GM18520 (cell line): ENCODE data around the gene GIMAP4.
"Not testable (repeated sequence)": the region's sequence is repeated elsewhere in the genome, so short reads cannot be mapped to it uniquely, and the experiment has no call there.

Experiments
- ATAC-seq: cut with Tn5 transposase; IDR thresholded peaks from one replicate; pipeline ENCODE4 v1.9.1; 2021; ENCODE audit not compliant: unreplicated experiment

The GIMAP4 gene

GRCh38 chr7:150567169-150567568 lies at the start of gene GIMAP4:
Gene GIMAP4 (plus strand): TSS chr7:150567390. CDS start chr7:150569902, 2,512 bp downstream.
- no peak for ATAC-seq

GRCh38 chr7:150519310-150519709 lies 47.9 kb upstream of the GIMAP4 start:
- ATAC-seq, result no peak

DNA sequence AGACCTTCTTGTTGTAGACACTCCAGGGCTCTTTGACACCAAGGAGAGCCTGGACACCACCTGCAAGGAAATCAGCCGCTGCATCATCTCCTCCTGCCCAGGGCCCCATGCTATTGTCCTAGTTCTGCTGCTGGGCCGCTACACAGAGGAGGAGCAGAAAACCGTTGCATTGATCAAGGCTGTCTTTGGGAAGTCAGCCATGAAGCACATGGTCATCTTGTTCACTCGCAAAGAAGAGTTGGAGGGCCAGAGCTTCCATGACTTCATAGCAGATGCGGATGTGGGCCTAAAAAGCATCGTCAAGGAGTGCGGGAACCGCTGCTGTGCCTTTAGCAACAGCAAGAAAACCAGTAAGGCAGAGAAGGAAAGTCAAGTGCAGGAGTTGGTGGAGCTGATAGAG lies 47.0 kb upstream of the GIMAP4 start:
- no peak for ATAC-seq

DNA sequence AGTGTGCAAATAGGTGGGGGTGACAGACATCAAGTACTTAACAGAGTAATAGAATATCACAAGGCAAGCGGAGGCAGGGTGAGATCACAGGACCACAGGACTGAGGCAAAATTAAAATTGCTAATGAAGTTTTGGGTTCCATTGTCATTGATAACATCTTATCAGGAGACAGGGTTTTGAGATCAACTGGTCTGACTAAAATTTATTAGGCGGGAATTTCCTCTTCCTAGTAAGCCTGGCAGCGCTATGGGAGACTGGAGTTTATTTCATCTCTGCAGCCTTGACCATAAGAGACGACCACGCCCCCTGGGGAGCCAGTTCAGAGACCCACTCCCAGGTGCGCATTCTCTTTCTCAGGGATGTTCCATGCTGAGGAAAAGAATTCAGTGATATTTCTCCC lies 44.3 kb upstream of the GIMAP4 start:
- not testable (repeated sequence) for ATAC-seq

DNA sequence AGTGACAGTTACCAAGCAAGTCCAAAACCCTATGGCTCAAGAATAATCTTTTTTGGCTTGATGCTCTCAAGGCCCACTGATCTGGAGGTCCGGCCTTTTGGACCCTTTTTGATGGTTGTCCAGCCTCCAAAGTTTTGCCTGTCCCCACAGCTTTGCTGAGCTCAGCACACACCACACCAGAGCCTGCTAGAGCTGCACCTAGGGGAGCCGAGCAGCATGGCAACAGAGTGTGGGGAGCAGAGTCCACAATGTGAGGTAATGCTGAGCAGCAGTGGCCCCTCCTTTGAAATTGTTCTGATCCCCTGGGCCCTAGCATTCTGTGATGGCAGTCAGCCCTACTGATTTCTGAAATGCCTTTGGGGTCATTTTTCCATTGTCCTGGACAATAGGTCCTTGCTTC lies 43.2 kb upstream of the GIMAP4 start:
- no peak for ATAC-seq

DNA sequence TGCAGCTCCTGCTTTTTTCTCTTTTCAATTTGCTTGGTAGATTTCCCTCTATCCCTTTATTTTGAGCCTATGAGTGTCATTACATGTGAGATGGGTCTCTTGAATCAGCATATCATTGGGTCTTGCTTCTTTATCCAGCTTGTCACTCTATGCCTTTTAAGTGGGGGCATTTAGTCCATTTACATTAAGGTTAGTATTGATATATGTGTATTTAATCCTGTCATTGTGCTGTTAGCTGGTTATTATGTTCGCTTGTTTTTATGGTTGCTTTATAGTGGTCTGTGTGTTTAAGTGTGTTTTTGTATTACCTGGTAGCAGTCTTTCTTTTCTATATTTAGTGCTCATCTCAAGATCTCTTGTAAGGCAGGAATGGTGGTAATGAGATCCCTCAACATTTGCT lies 35.5 kb upstream of the GIMAP4 start:
- no peak for ATAC-seq

GRCh38 chr7:150538259-150538658 lies 28.9 kb upstream of the GIMAP4 start:
- ATAC-seq, result no peak

GRCh38 chr7:150553163-150553562 lies 14.0 kb upstream of the GIMAP4 start:
- ATAC-seq, result no peak

GRCh38 chr7:150556521-150557138 lies 10.6 kb upstream of the GIMAP4 start:
- no peak for ATAC-seq

- no peak for ATAC-seq
Observed at GRCh38 chr7:150560486-150560885, 6.7 kb upstream of the GIMAP4 start.

- ATAC-seq, result no peak
Observed at GRCh38 chr7:150562919-150563318, 4.3 kb upstream of the GIMAP4 start.

DNA sequence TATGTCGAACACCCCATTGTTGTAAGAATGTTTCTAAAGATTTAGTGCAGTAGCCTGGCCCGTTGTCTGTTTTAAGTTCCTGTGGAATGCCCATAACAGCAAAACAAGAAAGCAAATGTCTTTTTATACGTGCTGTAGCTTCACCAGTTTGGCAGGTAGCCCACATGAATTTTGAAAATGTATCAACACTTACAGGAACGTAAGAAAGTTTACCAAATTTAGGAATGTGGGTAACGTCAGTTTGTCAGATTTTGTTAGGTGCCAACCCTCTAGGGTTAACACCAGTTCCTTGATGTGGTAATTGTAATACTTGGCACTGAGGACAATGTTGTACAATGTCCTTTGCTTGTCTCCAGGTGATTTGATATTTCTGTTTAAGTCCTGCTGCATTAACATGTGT lies 3.2 kb upstream of the GIMAP4 start:
- ATAC-seq, result no peak

- no peak for ATAC-seq
Observed at GRCh38 chr7:150564566-150564965, 2.6 kb upstream of the GIMAP4 start.

- ATAC-seq, result no peak
Observed at GRCh38 chr7:150565239-150565638, 2.0 kb upstream of the GIMAP4 start.

- ATAC-seq, result no peak
Observed at GRCh38 chr7:150566123-150566522, 1.1 kb upstream of the GIMAP4 start.

GRCh38 chr7:150566572-150566971 lies 618 bp upstream of the GIMAP4 start:
- ATAC-seq, result no peak

DNA sequence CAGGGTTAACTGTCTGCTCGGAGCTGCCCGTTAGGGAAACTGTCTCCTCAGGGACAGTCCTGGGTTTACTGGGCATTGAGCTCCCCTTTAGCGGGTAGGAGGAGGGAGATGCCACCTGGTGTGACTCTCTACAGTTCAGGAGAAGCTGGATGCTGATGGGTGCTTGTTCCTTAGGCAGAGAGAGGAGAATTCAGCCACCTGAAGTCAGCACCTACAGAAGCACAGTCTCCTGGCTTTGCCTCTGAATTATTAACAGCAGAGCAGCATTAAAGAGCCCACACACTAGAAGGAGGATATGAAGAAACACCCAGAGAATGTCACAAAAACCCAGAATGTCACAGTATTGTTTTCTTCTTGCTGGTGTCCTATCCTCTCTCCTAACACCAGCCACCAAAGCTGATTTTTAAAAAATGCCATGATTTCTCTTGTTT lies 696 bp downstream of the GIMAP4 start:
- ATAC-seq, result no peak

DNA sequence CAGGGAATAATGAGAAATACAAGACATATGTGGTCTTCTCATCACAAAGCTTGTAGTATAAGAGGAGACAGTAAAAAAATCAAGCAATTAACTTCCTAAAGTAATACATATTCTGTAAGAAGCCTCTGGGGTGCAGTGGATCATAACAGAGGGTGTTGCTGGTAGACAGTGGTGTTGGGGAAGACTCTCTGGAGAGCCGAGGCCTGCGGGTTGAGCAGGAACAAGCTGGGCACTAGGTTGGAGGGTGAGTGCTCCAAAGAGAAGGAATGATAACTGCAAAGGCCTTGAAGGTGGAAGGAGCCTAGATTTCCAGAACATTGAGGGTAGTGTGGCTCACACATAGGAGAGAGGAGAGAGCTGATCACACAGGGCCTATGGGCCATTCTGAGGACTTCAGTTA lies 1.5 kb downstream of the GIMAP4 start:
- no peak for ATAC-seq

DNA sequence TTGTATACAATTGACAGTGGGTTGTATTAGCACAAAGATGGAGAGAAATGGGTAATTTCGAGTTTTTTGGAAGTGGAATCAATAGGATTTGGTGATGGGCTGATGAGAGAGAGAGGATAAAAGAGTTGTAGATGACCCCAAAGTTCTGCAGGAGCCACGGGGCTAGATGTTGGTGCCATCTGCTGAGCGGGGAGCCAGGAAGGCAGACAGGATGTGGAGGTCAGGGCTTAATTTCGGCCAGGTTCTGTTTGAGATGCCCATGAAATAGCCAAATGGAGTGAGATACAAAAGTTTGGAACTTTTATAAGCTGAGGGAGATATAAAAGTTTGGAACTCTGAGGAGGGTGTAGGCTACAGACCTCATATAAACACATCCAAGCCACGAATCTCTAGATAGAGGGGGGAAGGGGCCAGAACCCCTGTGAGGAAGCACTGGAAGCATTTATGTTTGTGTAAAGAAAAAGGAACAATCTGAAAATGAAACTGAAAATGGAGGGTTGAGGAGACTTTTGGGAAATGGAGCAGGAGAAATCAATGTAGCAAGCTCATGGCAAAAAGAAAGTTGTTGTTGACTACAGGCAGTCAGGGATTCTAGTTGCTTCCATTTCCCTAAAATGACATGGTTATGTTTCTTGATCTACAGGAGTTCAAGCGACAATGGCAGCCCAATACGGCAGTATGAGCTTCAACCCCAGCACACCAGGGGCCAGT lies 2.2 kb downstream of the GIMAP4 start:
- ATAC-seq, result no peak

GRCh38 chr7:150570556-150571465 lies 3.6 kb downstream of the GIMAP4 start:
- ATAC-seq, result no peak

- ATAC-seq, result no peak
Observed at GRCh38 chr7:150572496-150572895, 5.3 kb downstream of the GIMAP4 start.
